ENCODE data around the gene PIGR. TPM values are rescaled to one million over a fixed set of nuclear protein-coding genes. Genes with fewer than 3 reads are reported as not detected.

Gene PIGR
- total RNA-seq, 1 experiment from 2014 or later, result 2.6 TPM

GRCh38 chr1:206912445-206913095, 33.7 kb downstream of the PIGR start:
- H3K9me3 ChIP-seq (ENCODE audit: control insufficient read depth in 1 of 2, insufficient read depth in 1 of 2, low read depth in 1 of 2, low read length in 2 of 2), result no peaks in the 10 kb centered on the region
- no peaks in the 10 kb centered on the region for H3K9me2 ChIP-seq (ENCODE audit: insufficient read depth)
- H3K4me1 ChIP-seq (ENCODE audit: control insufficient read depth in 1 of 2, insufficient read depth in 2 of 2, low read length in 2 of 2), result peaks cover 0 to 20% of the 10 kb centered on the region in 2 experiments; a peak in 2 of 4 replicates
- peak overlapping the region; percentile 5 for H2AFZ ChIP-seq (ENCODE audit: low read depth, low read length, poor library complexity, severe bottlenecking)
- ChIA-PET CTCF (interaction anchor here (0.7 to 3.0 kb wide), 51 partner anchors 9 to 587 kb away, joined by 3 to 48 read pairs (median 4); partner anchors contain the start of genes C1orf116, DYRK3, EIF2D and FCMR), POLR2A (no interaction called here), RAD21 (ENCODE audit: low non-redundant PET in 1 of 2, low total read pairs in 2 of 2, uncharacterized antibody in 2 of 2, unreplicated experiment in 2 of 2) (interaction anchor here (0.7 to 1.7 kb wide), 9 partner anchors 56 to 587 kb away, joined by 3 to 9 read pairs (median 5); no protein-coding TSS in a partner anchor)
- intact Hi-C loops (cut with micrococcal nuclease), result loop anchor here (1.0 to 5.0 kb wide), 7 partner anchors 47 to 435 kb away; partner anchors contain the start of gene IL20
- no TSS peak for BruUV-seq (replicated peaks)
- TF ChIP-seq YY1 (IDR thresholded peaks at IDR 0.05; ENCODE audit: extremely low read depth, insufficient replicate concordance, low read depth, low read length) (peak; percentile 48), REST (IDR thresholded peaks at IDR 0.05; ENCODE audit: low read depth) (no peak), ATF3 (IDR thresholded peaks at IDR 0.05) (no peak), EZH2 (IDR thresholded peaks at IDR 0.05) (no peak), TCF7L2 (IDR thresholded peaks at IDR 0.05; ENCODE audit: borderline replicate concordance, extremely low read depth, insufficient read depth, insufficient read length) (no peak), EGR1 (IDR thresholded peaks at IDR 0.05; ENCODE audit: low read depth) (no peak), SP1 (IDR thresholded peaks at IDR 0.05; ENCODE audit: low read depth) (no peak), FOSL1 (IDR thresholded peaks at IDR 0.05; ENCODE audit: low read depth) (no peak), ZFX (IDR thresholded peaks at IDR 0.05) (no peak), RAD21 (IDR thresholded peaks at IDR 0.05; ENCODE audit: low read depth) (peak; percentile 88), POLR2AphosphoS5 (IDR thresholded peaks at IDR 0.05; ENCODE audit: low read depth, low read length) (no peak), CTCF (IDR thresholded peaks at IDR 0.05 in 2 of 3, conservative IDR thresholded peaks at IDR 0.05 in 1 of 3; ENCODE audit: borderline replicate concordance in 1 of 3, insufficient read depth in 1 of 3, low read depth in 2 of 3, low read length in 2 of 3) (peak; percentile 78 to 80 (median 79)), SIN3A (IDR thresholded peaks at IDR 0.05; ENCODE audit: low read depth) (no peak), EZH2phosphoT487 (IDR thresholded peaks at IDR 0.05; ENCODE audit: borderline replicate concordance) (no peak), ZNF274 (IDR thresholded peaks at IDR 0.05; ENCODE audit: low read depth, low read length) (no peak)
- ATAC-seq, result peak; percentile 57
- DNase-seq (ENCODE audit: low read depth, low spot score), result peak; percentile 64
- H3K9ac ChIP-seq (ENCODE audit: low read length), result no peak overlapping the region
- no peaks in the 10 kb centered on the region; the same call in 1 of the 2 replicates for H3K27me3 ChIP-seq (ENCODE audit: insufficient read depth, low read length)
- 0 out of 2 replicates have a peak overlapping the region, but pooled peaks have one; percentile 0 for H3K4me2 ChIP-seq (ENCODE audit: low read length)
- no peak overlapping the region for H3K27ac ChIP-seq (ENCODE audit: low read depth, low read length)
- no peaks in the 10 kb centered on the region for H3K36me3 ChIP-seq (ENCODE audit: control insufficient read depth in 1 of 2, insufficient read depth in 2 of 2, low read length in 2 of 2)
- no peaks in the 10 kb centered on the region for H4K20me1 ChIP-seq (ENCODE audit: insufficient read depth)
- H3K79me2 ChIP-seq (ENCODE audit: insufficient read depth, low read length), result no peaks in the 10 kb centered on the region
- no peak overlapping the region for H3K4me3 ChIP-seq (replicated peaks in 1 of 2; ENCODE audit: low read depth in 1 of 2, low read length in 2 of 2)

Measured in HCT116 (cell line).